Calu3 (cell line): ENCODE measurements around the gene RUNDC1. TPM values are rescaled to one million over a fixed set of nuclear protein-coding genes. Genes with fewer than 3 reads are reported as not detected.

Experiments used
- BruUV-seq: library from RNA; stranded (reverse); fragments of 400-500 nt; replicated peaks from 2 replicates; lab custom pipeline; 2021; lab: Mats Ljungman, UMichigan
- CTCF ChIA-PET: fragments of 300-600 bp; sonication (Branson Sonifier 250); formaldehyde crosslinking; loops from one replicate; lab custom pipeline; 2022; ENCODE audit warnings: antibody characterized with exemption; lab: Charles Lee
- DNase-seq: peaks from one replicate; pipeline ENCODE4 v3.0.0; 2022
- H3K27ac Mint-ChIP-seq: one replicate; pipeline ENCODE4 v1.8.0; 2022; ENCODE audit warnings: mixed read lengths; ENCODE audit not compliant: unreplicated experiment
- H3K27me3 Mint-ChIP-seq: one replicate; pipeline ENCODE4 v1.8.0; 2022; ENCODE audit warnings: mixed read lengths; ENCODE audit not compliant: unreplicated experiment
- H3K36me3 Mint-ChIP-seq: one replicate; pipeline ENCODE4 v1.8.0; 2022; ENCODE audit warnings: mild to moderate bottlenecking, moderate library complexity, mixed read lengths; ENCODE audit not compliant: insufficient read depth, unreplicated experiment
- H3K4me1 Mint-ChIP-seq: one replicate; pipeline ENCODE4 v1.8.0; 2022; ENCODE audit warnings: mild to moderate bottlenecking, low read depth, mixed read lengths; ENCODE audit not compliant: unreplicated experiment
- H3K4me3 Mint-ChIP-seq: one replicate; pipeline ENCODE4 v1.8.0; 2022; ENCODE audit warnings: mild to moderate bottlenecking, low read depth, moderate library complexity, mixed read lengths; ENCODE audit not compliant: unreplicated experiment
- H3K9me3 Mint-ChIP-seq: one replicate; pipeline ENCODE4 v1.8.0; 2022; ENCODE audit warnings: low read depth, mixed read lengths; ENCODE audit not compliant: unreplicated experiment
- CTCF ChIP-seq: fragments of 200-600 bp; IDR thresholded peaks from one replicate; pipeline ENCODE4 v1.8.0; 2022; ENCODE audit warnings: antibody characterized with exemption; ENCODE audit not compliant: unreplicated experiment
- intact Hi-C: fragments of 100-400 bp; cut with micrococcal nuclease; formaldehyde crosslinking; loops from one replicate; pipeline ENCODE4 v1.10.0; 2022; ENCODE audit not compliant: unreplicated experiment
- total RNA-seq: library from RNA; stranded (reverse); gene quantifications from 2 replicates; pipeline ENCODE4 v1.2.3, GENCODE V29; 2022

The RUNDC1 gene
- total RNA-seq, 1 experiment from 2014 or later = 32.8 TPM

GRCh38 chr17:43042025-43042628 lies 61.8 kb downstream of the RUNDC1 start:
- no peak for TF ChIP-seq CTCF
- Mint-ChIP-seq H3K36me3 (peaks cover 7% of the 10 kb centered on the region), H3K4me3 (no peak overlapping the region), H3K9me3 (no peaks in the 10 kb centered on the region), H3K27me3 (no peaks in the 10 kb centered on the region), H3K4me1 (no peaks in the 10 kb centered on the region), H3K27ac (no peak overlapping the region)
- no TSS peak for BruUV-seq
- DNase-seq = no peak
- intact Hi-C loops = no loop called here
- CTCF ChIA-PET = interaction anchor here (1.5 kb wide), 1 partner anchor 11 kb away, joined by 4 read pairs; no protein-coding TSS in a partner anchor

Other genes starting within 250 kb of the RUNDC1 start
- 43.3 and 45.5 TPM in 2 replicates for gene EZH1, start 235.5 kb upstream of the RUNDC1 start, total RNA-seq
- gene RAMP2, start 219.3 kb upstream of the RUNDC1 start, total RNA-seq = not detected in 2 replicates
- gene VPS25, start 207.1 kb upstream of the RUNDC1 start, total RNA-seq = 93.9 and 101 TPM in 2 replicates
- 0.33 and 0.73 TPM in 2 replicates for gene WNK4, start 200.0 kb upstream of the RUNDC1 start, total RNA-seq
- gene COA3, start 181.9 kb upstream of the RUNDC1 start, total RNA-seq = 98.8 and 99.9 TPM in 2 replicates
- 0.54 TPM in 1 of 2 replicates, not detected in the other for gene CNTD1, start 181.7 kb upstream of the RUNDC1 start, total RNA-seq
- 141 and 144 TPM in 2 replicates for gene BECN1, start 156.3 kb upstream of the RUNDC1 start, total RNA-seq
- 238 and 265 TPM in 2 replicates for gene PSME3, start 147.2 kb upstream of the RUNDC1 start, total RNA-seq
- gene AOC2, start 136.0 kb upstream of the RUNDC1 start, total RNA-seq = 10.5 and 14.4 TPM in 2 replicates
- gene AOC3, start 129.4 kb upstream of the RUNDC1 start, total RNA-seq = 3.5 and 7.4 TPM in 2 replicates
- not detected in 2 replicates for gene G6PC1, start 79.8 kb upstream of the RUNDC1 start, total RNA-seq
- gene AARSD1, start 16.1 kb upstream of the RUNDC1 start, total RNA-seq = 93.7 and 96.6 TPM in 2 replicates
- gene PTGES3L, start 485 bp upstream of the RUNDC1 start, total RNA-seq = 2.0 and 2.1 TPM in 2 replicates
- 1,193 and 1,292 TPM in 2 replicates for gene RPL27, start 17.9 kb downstream of the RUNDC1 start, total RNA-seq
- gene IFI35, start 26.2 kb downstream of the RUNDC1 start, total RNA-seq = 98.6 and 195 TPM in 2 replicates
- 149 and 156 TPM in 2 replicates for gene VAT1, start 41.8 kb downstream of the RUNDC1 start, total RNA-seq
- 0.15 and 0.40 TPM in 2 replicates for gene RND2, start 44.7 kb downstream of the RUNDC1 start, total RNA-seq
- gene BRCA1, start 144.8 kb downstream of the RUNDC1 start, total RNA-seq = 62.7 and 67.1 TPM in 2 replicates
- 89.0 and 101 TPM in 2 replicates for gene NBR1, start 190.6 kb downstream of the RUNDC1 start, total RNA-seq
- 3.4 and 5.2 TPM in 2 replicates for gene TMEM106A, start 231.3 kb downstream of the RUNDC1 start, total RNA-seq
- gene CCDC200, start 248.1 kb downstream of the RUNDC1 start, total RNA-seq = not detected in 2 replicates